H1 (cell line): Measurements from ENCODE around the gene DOCK1. TPM values are rescaled to one million over a fixed set of nuclear protein-coding genes. Genes with fewer than 3 reads are reported as not detected.

Experiments
- EZH2 ChIP-seq: fragments of 200-600 bp; sonication (generic); IDR thresholded peaks from 2 replicates; pipeline ENCODE4 v1.7.1; 2012; ENCODE audit warnings: low read depth, mild to moderate bottlenecking, moderate library complexity, low read length, inconsistent platforms; ENCODE audit not compliant: severe bottlenecking
- PHF8 ChIP-seq: fragments of 200-600 bp; sonication (generic); conservative IDR thresholded peaks from 2 replicates; pipeline ENCODE4 v1.7.1; 2012; ENCODE audit warnings: low read depth, mild to moderate bottlenecking, inconsistent platforms, low read length, moderate library complexity
- RAD21 ChIP-seq, 2 experiments: IDR thresholded peaks in 1 of 2; conservative IDR thresholded peaks in 1 of 2; 2 replicates each; pipeline ENCODE4 v1.6.1; 2011; ENCODE audit warnings: low read depth in 2 of 2, low read length in 2 of 2, improper control_type of control experiment in 1 of 2, inconsistent platforms in 1 of 2, mild to moderate bottlenecking in 1 of 2, moderate library complexity in 1 of 2
- SIRT6 ChIP-seq: IDR thresholded peaks from one replicate; pipeline ENCODE4 v1.7.1; 2012; ENCODE audit warnings: low read length, inconsistent platforms
- polyA plus RNA-seq, 7 experiments: library from polyadenylated mRNA; depleted of rRNA in 3 of 7; stranded (reverse) in 5 of 7; unstranded in 2 of 7; fragments of >200 nt in 5 of 7; fragments of 200-250 nt in 2 of 7; gene quantifications; 1 replicate in 5 of 7; 2 replicates in 1 of 7; 4 replicates in 1 of 7; pipeline versions ENCODE4 v1.2.1 to v1.2.3, GENCODE V29; 2011 to 2013; ENCODE audit warnings: missing spikeins in 2 of 7, mixed read lengths in 2 of 7
- total RNA-seq: library from RNA; stranded (reverse); fragmentation: NEBNext Ultra II Directional; extraction: Animal tissue kit (Norgen Biotek cat#: 25700); gene quantifications from 2 replicates; pipeline ENCODE4 v1.2.1, GENCODE V29; 2021
- TF ChIP-seq, protein P1 (sequence below): fragments of 300-600 bp; sonication (generic); IDR thresholded peaks from 2 replicates; pipeline ENCODE4 v1.7.1; 2012; ENCODE audit warnings: low read length, moderate library complexity, mild to moderate bottlenecking, inconsistent platforms; ENCODE audit not compliant: insufficient replicate concordance

DOCK1 gene
- total and polyA plus RNA-seq, 2 of the 8 experiments (the other 6 are each of a cell fraction or from before 2014, with no cell fraction given), result 11.6 to 53.0 TPM

DNA sequence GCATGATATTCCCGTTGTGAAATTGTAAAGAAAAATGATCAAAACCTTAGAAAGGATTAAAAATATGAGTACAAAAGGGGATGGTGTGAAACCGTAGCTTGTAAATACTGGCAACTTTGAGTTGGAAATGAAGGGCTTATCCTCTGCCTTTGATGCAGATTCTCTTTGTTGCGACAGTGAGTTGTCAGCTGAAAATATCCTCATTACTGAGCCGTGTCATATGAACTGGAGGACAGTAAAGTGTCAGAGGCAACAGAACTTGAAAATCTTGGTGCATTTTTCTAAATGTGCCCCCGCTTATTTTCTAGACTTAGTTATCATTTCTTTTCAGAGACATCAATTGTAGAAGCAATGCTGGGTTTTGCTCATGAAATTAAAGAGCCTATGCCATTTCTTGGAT, 473.4 kb downstream of the DOCK1 start (continued):
- TF ChIP-seq, protein P1, sequence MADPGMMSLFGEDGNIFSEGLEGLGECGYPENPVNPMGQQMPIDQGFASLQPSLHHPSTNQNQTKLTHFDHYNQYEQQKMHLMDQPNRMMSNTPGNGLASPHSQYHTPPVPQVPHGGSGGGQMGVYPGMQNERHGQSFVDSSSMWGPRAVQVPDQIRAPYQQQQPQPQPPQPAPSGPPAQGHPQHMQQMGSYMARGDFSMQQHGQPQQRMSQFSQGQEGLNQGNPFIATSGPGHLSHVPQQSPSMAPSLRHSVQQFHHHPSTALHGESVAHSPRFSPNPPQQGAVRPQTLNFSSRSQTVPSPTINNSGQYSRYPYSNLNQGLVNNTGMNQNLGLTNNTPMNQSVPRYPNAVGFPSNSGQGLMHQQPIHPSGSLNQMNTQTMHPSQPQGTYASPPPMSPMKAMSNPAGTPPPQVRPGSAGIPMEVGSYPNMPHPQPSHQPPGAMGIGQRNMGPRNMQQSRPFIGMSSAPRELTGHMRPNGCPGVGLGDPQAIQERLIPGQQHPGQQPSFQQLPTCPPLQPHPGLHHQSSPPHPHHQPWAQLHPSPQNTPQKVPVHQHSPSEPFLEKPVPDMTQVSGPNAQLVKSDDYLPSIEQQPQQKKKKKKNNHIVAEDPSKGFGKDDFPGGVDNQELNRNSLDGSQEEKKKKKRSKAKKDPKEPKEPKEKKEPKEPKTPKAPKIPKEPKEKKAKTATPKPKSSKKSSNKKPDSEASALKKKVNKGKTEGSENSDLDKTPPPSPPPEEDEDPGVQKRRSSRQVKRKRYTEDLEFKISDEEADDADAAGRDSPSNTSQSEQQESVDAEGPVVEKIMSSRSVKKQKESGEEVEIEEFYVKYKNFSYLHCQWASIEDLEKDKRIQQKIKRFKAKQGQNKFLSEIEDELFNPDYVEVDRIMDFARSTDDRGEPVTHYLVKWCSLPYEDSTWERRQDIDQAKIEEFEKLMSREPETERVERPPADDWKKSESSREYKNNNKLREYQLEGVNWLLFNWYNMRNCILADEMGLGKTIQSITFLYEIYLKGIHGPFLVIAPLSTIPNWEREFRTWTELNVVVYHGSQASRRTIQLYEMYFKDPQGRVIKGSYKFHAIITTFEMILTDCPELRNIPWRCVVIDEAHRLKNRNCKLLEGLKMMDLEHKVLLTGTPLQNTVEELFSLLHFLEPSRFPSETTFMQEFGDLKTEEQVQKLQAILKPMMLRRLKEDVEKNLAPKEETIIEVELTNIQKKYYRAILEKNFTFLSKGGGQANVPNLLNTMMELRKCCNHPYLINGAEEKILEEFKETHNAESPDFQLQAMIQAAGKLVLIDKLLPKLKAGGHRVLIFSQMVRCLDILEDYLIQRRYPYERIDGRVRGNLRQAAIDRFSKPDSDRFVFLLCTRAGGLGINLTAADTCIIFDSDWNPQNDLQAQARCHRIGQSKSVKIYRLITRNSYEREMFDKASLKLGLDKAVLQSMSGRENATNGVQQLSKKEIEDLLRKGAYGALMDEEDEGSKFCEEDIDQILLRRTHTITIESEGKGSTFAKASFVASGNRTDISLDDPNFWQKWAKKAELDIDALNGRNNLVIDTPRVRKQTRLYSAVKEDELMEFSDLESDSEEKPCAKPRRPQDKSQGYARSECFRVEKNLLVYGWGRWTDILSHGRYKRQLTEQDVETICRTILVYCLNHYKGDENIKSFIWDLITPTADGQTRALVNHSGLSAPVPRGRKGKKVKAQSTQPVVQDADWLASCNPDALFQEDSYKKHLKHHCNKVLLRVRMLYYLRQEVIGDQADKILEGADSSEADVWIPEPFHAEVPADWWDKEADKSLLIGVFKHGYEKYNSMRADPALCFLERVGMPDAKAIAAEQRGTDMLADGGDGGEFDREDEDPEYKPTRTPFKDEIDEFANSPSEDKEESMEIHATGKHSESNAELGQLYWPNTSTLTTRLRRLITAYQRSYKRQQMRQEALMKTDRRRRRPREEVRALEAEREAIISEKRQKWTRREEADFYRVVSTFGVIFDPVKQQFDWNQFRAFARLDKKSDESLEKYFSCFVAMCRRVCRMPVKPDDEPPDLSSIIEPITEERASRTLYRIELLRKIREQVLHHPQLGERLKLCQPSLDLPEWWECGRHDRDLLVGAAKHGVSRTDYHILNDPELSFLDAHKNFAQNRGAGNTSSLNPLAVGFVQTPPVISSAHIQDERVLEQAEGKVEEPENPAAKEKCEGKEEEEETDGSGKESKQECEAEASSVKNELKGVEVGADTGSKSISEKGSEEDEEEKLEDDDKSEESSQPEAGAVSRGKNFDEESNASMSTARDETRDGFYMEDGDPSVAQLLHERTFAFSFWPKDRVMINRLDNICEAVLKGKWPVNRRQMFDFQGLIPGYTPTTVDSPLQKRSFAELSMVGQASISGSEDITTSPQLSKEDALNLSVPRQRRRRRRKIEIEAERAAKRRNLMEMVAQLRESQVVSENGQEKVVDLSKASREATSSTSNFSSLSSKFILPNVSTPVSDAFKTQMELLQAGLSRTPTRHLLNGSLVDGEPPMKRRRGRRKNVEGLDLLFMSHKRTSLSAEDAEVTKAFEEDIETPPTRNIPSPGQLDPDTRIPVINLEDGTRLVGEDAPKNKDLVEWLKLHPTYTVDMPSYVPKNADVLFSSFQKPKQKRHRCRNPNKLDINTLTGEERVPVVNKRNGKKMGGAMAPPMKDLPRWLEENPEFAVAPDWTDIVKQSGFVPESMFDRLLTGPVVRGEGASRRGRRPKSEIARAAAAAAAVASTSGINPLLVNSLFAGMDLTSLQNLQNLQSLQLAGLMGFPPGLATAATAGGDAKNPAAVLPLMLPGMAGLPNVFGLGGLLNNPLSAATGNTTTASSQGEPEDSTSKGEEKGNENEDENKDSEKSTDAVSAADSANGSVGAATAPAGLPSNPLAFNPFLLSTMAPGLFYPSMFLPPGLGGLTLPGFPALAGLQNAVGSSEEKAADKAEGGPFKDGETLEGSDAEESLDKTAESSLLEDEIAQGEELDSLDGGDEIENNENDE, result no peak
- no peak for TF ChIP-seq PHF8
- TF ChIP-seq SIRT6, result no peak
- no peak for TF ChIP-seq EZH2
- no peak for TF ChIP-seq RAD21 (IDR thresholded peaks at IDR 0.05 in 1 of 2, conservative IDR thresholded peaks at IDR 0.05 in 1 of 2; ENCODE audit: low read depth in 2 of 2, low read length in 2 of 2)
- TF ChIP-seq, all 59 proteins: peak for 0
